LNCaP clone FGC (cell line): ENCODE results near the gene PCDHA7.
"Not testable (repeated sequence)": the region's sequence is repeated elsewhere in the genome, so short reads cannot be mapped to it uniquely, and the experiment has no call there.

Experiments
- DNase-seq: peaks from one replicate; pipeline ENCODE4 v3.0.0-alpha.2; 2011; ENCODE audit warnings: low read depth
- H3K4me3 ChIP-seq: 2 replicates; pipeline ENCODE4 v1.5.1; 2011; ENCODE audit warnings: mild to moderate bottlenecking, low read depth, low read length, control low read depth
- TF ChIP-seq, protein P1 (sequence below): IDR thresholded peaks from 2 replicates; pipeline ENCODE4 v1.5.1; 2012; ENCODE audit warnings: mild to moderate bottlenecking; ENCODE audit not compliant: control insufficient read depth, insufficient read depth; ENCODE audit errors: extremely low read depth

The PCDHA7 gene

DNA sequence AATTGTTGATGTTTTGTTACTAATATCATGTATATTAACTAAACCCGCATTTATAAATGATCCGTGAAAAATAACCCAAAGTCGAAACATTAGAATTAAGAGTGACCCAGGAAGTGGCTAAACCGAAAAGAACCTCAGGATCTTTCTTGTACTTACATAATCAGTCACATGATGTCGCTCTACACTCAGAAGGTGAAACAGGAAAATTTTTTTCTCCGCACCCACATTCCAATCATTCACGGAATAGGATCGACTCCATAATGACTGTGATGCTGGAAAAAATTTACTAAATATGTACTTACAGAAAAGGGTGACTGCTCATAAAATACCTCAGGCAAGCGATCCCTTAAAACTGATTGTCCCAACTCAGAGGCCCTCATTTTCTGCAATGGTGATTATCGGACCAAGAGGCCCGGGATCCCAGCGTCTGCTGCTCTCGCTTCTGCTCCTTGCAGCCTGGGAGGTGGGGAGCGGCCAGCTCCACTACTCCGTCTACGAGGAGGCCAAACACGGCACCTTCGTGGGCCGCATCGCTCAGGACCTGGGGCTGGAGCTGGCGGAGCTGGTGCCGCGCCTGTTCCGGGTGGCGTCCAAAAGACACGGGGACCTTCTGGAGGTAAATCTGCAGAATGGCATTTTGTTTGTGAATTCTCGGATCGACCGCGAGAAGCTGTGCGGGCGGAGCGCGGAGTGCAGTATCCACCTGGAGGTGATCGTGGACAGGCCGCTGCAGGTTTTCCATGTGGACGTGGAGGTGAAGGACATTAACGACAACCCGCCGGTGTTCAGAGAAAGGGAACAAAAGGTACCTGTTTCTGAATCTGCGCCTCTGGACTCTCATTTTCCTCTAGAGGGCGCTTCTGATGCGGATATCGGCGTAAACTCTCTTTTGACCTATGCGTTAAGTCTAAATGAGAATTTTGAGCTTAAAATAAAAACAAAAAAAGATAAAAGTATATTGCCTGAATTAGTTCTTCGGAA, 41.3 kb downstream of the PCDHA7 start, which contains the start of gene PCDHA12:
Gene PCDHA12, plus strand, starts transcription at position 224 of the 981 bp plus-strand sequence. Its CDS starts 165 bp downstream, at position 389.
- TF ChIP-seq, protein P1, sequence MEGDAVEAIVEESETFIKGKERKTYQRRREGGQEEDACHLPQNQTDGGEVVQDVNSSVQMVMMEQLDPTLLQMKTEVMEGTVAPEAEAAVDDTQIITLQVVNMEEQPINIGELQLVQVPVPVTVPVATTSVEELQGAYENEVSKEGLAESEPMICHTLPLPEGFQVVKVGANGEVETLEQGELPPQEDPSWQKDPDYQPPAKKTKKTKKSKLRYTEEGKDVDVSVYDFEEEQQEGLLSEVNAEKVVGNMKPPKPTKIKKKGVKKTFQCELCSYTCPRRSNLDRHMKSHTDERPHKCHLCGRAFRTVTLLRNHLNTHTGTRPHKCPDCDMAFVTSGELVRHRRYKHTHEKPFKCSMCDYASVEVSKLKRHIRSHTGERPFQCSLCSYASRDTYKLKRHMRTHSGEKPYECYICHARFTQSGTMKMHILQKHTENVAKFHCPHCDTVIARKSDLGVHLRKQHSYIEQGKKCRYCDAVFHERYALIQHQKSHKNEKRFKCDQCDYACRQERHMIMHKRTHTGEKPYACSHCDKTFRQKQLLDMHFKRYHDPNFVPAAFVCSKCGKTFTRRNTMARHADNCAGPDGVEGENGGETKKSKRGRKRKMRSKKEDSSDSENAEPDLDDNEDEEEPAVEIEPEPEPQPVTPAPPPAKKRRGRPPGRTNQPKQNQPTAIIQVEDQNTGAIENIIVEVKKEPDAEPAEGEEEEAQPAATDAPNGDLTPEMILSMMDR: peak; percentile 20; the same call in 1 of the 2 replicates
- DNase-seq: no peak
- no peak within 1 kb of the TSS for H3K4me3 ChIP-seq

DNA sequence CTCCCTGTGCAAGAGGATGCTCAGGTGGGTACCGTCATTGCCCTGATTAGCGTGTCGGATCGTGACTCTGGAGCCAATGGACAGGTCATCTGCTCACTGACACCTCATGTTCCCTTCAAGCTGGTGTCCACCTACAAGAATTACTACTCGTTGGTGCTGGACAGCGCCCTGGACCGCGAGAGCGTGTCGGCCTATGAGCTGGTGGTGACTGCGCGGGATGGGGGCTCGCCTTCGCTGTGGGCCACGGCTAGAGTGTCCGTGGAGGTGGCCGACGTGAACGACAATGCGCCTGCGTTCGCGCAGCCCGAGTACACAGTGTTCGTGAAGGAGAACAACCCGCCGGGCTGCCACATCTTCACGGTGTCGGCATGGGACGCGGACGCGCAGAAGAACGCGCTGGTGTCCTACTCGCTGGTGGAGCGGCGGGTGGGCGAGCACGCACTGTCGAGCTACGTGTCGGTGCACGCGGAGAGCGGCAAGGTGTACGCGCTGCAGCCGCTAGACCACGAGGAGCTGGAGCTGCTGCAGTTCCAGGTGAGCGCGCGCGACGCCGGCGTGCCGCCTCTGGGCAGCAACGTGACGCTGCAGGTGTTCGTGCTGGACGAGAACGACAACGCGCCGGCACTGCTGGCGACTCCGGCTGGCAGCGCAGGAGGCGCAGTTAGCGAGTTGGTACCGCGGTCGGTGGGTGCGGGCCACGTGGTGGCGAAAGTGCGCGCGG, 42.6 kb downstream of the PCDHA7 start:
- H3K4me3 ChIP-seq, DNase-seq: not testable (repeated sequence)

DNA sequence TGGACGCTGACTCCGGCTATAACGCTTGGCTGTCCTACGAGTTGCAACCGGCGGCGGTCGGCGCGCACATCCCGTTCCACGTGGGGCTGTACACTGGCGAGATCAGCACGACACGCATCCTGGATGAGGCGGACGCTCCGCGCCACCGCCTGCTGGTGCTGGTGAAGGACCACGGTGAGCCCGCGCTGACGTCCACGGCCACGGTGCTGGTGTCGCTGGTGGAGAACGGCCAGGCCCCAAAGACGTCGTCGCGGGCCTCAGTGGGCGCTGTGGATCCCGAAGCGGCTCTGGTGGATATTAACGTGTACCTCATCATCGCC, 43.2 kb downstream of the PCDHA7 start:
- TF ChIP-seq, protein P1: no peak
- H3K4me3 ChIP-seq: no peak overlapping the region
- DNase-seq: no peak

DNA sequence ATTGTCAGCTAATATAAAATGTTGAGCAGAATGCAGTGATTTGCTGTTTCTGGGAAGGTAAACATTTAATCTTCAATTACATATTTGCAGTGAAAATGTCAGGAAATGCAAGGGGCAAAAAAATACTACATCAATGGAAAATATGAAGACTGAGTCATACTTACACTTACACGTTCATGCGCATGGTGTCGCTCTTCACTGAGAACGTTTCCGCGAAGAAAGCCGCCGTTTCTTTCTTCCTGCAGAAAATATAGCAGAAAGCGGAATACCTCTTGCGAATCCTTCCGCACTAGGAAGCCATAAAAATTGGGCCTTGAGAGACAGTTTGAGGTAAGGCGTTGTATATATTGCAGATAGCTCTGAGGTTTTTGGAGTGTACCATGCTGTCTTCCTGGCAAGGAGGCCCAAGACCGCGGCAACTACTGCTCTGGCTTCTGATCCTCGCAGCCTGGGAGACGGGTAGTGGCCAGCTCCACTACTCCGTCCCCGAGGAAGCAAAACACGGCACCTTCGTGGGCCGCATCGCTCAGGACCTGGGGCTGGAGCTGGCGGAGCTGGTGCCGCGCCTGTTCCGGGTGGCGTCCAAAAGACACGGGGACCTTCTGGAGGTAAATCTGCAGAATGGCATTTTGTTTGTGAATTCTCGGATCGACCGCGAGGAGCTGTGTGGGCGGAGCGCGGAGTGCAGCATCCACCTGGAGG, 48.0 kb downstream of the PCDHA7 start, which contains the start of gene PCDHA13:
Gene PCDHA13, plus strand, starts transcription at position 236 of the 702 bp plus-strand sequence. Its CDS starts 145 bp downstream, at position 381.
- no peak within 1 kb of the TSS for H3K4me3 ChIP-seq
- no peak for DNase-seq
- TF ChIP-seq, protein P1: peak; percentile 43

DNA sequence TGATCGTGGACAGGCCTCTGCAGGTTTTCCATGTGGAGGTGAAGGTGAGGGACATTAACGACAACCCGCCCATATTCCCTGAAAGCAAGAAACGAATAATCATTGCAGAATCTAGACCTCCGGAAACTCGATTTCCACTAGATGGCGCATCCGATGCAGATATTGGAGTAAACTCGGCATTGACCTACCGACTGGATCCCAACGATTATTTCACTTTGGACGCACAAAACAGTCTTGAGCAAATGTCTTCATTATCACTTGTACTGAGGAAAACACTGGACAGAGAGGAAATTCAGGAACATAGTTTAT, 48.5 kb downstream of the PCDHA7 start:
- TF ChIP-seq, protein P1: peak; percentile 59
- H3K4me3 ChIP-seq: no peak overlapping the region
- DNase-seq: peak; percentile 1

DNA sequence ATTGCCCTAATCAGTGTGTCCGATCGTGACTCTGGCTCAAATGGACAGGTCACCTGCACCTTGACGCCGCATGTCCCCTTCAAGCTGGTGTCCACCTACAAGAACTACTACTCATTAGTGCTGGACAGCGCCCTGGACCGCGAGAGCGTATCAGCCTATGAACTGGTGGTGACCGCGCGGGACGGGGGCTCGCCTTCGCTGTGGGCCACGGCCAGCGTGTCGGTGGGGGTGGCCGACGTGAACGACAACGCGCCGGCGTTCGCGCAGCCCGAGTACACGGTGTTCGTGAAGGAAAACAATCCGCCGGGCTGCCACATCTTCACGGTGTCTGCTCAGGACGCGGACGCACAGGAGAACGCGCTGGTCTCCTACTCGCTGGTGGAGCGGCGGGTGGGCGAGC, 49.3 kb downstream of the PCDHA7 start:
- no peak overlapping the region for H3K4me3 ChIP-seq
- no peak for DNase-seq
- TF ChIP-seq, protein P1: no peak
